ENCODE data around the gene LRBA. TPM values are rescaled to one million over a fixed set of nuclear protein-coding genes. Genes with fewer than 3 reads are reported as not detected.

LRBA gene
- total and polyA plus RNA-seq, 2 donors (not counting 3 experiments of a cell fraction or from before 2014, with no cell fraction given): 18.0 to 35.1 TPM

DNA sequence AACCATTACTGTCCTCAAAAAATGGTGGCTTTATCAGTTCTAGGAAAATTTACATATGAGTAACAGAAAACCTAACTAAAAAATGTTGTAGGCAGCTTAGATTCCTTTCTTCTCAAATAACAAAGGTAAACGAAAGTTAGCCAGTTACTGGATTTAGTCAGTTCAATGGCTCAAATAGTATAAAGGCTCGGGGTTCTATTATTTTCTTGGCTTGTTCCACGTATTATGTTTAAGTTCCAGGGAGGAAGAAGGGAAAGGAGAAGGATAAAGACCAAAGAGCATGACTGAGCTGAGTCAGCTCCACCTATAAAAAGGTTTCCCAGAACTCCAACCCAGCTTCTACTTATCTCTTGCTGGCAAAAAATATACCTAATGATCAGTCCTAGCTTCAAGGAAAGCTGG, 474.1 kb downstream of the LRBA start:
- no peak for DNase-seq (ENCODE audit: low read depth, low spot score)

More for the DNA sequence above, 474.1 kb downstream of the LRBA start:
- H3K4me2 ChIP-seq (ENCODE audit: insufficient read depth, low read length): no peak overlapping the region
- no peak overlapping the region for H3K27ac ChIP-seq (ENCODE audit: insufficient read depth, low read depth, low read length)
- H2AFZ ChIP-seq (ENCODE audit: low read depth, low read length): no peak overlapping the region
- intact Hi-C loops (cut with micrococcal nuclease) (no loop called here), dilution Hi-C loops (cut with MboI; ENCODE audit: extremely low pct_ligation_motif_present, low sequenced_read_pairs) (no loop called here)
- no peaks in the 10 kb centered on the region for H4K20me1 ChIP-seq (replicated peaks; ENCODE audit: control insufficient read depth, extremely low read depth, insufficient read depth, low read length)
- no peaks in the 10 kb centered on the region for H3K79me2 ChIP-seq (ENCODE audit: control insufficient read depth, insufficient read depth, low read length)
- H3K9me3 ChIP-seq (replicated peaks; ENCODE audit: control insufficient read depth, insufficient read depth, low read length): no peaks in the 10 kb centered on the region
- POLR2A ChIA-PET: interaction anchor here (0.6 kb wide), 1 partner anchor 170 kb away, joined by 4 read pairs; no protein-coding TSS in a partner anchor
- CTCF ChIA-PET: interaction anchor here (1.1 to 2.0 kb wide), 5 partner anchors 9 to 243 kb away, joined by 3 to 11 read pairs (median 5); no protein-coding TSS in a partner anchor
- no peaks in the 10 kb centered on the region for H3K9me1 ChIP-seq (replicated peaks; ENCODE audit: control insufficient read depth, extremely low read depth, insufficient read depth, low read length)
- H3K27me3 ChIP-seq (ENCODE audit: control insufficient read depth in 2 of 2, insufficient read depth in 2 of 2, low read length in 2 of 2): no peaks in the 10 kb centered on the region
- no peak overlapping the region for H3K9ac ChIP-seq (replicated peaks; ENCODE audit: extremely low read depth, insufficient read depth, low read length)
- no peaks in the 10 kb centered on the region for H3K4me1 ChIP-seq (ENCODE audit: control insufficient read depth, extremely low read depth, insufficient read depth, low read length)
- H3K36me3 ChIP-seq (ENCODE audit: control insufficient read depth in 2 of 2, extremely low read depth in 1 of 2, insufficient read depth in 2 of 2, low read length in 2 of 2): no peaks in the 10 kb centered on the region
- BruUV-seq (replicated peaks): no TSS peak
- FAIRE-seq: no peak
- TF ChIP-seq GATA2 (IDR thresholded peaks at IDR 0.05; ENCODE audit: insufficient read depth, insufficient read length, low read depth, low read length) (no peak), EZH2 (IDR thresholded peaks at IDR 0.05; ENCODE audit: borderline replicate concordance, low read depth, low read length, severe bottlenecking) (no peak), CTCF (IDR thresholded peaks at IDR 0.05; ENCODE audit: extremely low read depth in 1 of 2, insufficient read depth in 1 of 2, low read depth in 1 of 2, low read length in 2 of 2) (no peak), JUN (IDR thresholded peaks at IDR 0.05; ENCODE audit: borderline replicate concordance, insufficient read depth, insufficient read length, low read depth) (no peak), FOS (IDR thresholded peaks at IDR 0.05; ENCODE audit: borderline replicate concordance, insufficient read depth, low read length) (no peak), MYC (IDR thresholded peaks at IDR 0.05; ENCODE audit: low read depth, low read length) (no peak), POLR2AphosphoS5 (IDR thresholded peaks at IDR 0.05; ENCODE audit: insufficient read depth, low read depth, low read length) (no peak), POLR2A (IDR thresholded peaks at IDR 0.05; ENCODE audit: low read depth, low read length) (no peak)
- TF ChIP-seq, protein P1, sequence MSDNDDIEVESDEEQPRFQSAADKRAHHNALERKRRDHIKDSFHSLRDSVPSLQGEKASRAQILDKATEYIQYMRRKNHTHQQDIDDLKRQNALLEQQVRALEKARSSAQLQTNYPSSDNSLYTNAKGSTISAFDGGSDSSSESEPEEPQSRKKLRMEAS (IDR thresholded peaks at IDR 0.05; ENCODE audit: insufficient read depth, insufficient read length): no peak
- H3K4me3 ChIP-seq (replicated peaks in 1 of 3; ENCODE audit: insufficient read depth in 1 of 3, low read depth in 1 of 3, low read length in 3 of 3): no peak overlapping the region
